ENCODE measurements around the gene PRR33.

The PRR33 gene

GRCh38 chr11:1931341-1932104, 39.8 kb upstream of the PRR33 start:
- Mint-ChIP-seq H3K27me3 (no peaks in the 10 kb centered on the region), H3K4me3 (no peak overlapping the region), H3K9me3 (no peaks in the 10 kb centered on the region), H3K4me1 (peaks cover 5% of the 10 kb centered on the region), H3K36me3 (no peaks in the 10 kb centered on the region), H3K27ac (no peak overlapping the region)

GRCh38 chr11:1930462-1930830, 38.8 kb upstream of the PRR33 start:
- Mint-ChIP-seq H3K4me1 (peaks cover 5% of the 10 kb centered on the region), H3K27me3 (no peaks in the 10 kb centered on the region), H3K9me3 (no peaks in the 10 kb centered on the region), H3K4me3 (no peak overlapping the region), H3K36me3 (no peaks in the 10 kb centered on the region), H3K27ac (no peak overlapping the region)

GRCh38 chr11:1929621-1930461, 38.1 kb upstream of the PRR33 start:
- Mint-ChIP-seq H3K36me3 (no peaks in the 10 kb centered on the region), H3K27ac (no peak overlapping the region), H3K27me3 (no peaks in the 10 kb centered on the region), H3K4me1 (peaks cover 5% of the 10 kb centered on the region), H3K4me3 (no peak overlapping the region), H3K9me3 (no peaks in the 10 kb centered on the region)

- H3K27ac Mint-ChIP-seq = no peak overlapping the region
- H3K36me3 Mint-ChIP-seq = no peaks in the 10 kb centered on the region
- H3K27me3 Mint-ChIP-seq = no peaks in the 10 kb centered on the region
- H3K4me3 Mint-ChIP-seq = no peak overlapping the region
- peaks cover 5% of the 10 kb centered on the region for H3K4me1 Mint-ChIP-seq
- no peaks in the 10 kb centered on the region for H3K9me3 Mint-ChIP-seq
Observed at GRCh38 chr11:1928891-1929541, 37.3 kb upstream of the PRR33 start.

- no peak overlapping the region for H3K27ac Mint-ChIP-seq
- peaks cover 5% of the 10 kb centered on the region for H3K4me1 Mint-ChIP-seq
- H3K4me3 Mint-ChIP-seq = no peak overlapping the region
- no peaks in the 10 kb centered on the region for H3K36me3 Mint-ChIP-seq
- no peaks in the 10 kb centered on the region for H3K9me3 Mint-ChIP-seq
- no peaks in the 10 kb centered on the region for H3K27me3 Mint-ChIP-seq
Observed at GRCh38 chr11:1928470-1928890, 36.8 kb upstream of the PRR33 start.

GRCh38 chr11:1927848-1928469, 36.3 kb upstream of the PRR33 start:
- H3K4me1 Mint-ChIP-seq = peaks cover 5% of the 10 kb centered on the region
- H3K4me3 Mint-ChIP-seq = no peak overlapping the region
- H3K9me3 Mint-ChIP-seq = no peaks in the 10 kb centered on the region
- no peak overlapping the region for H3K27ac Mint-ChIP-seq
- H3K27me3 Mint-ChIP-seq = no peaks in the 10 kb centered on the region
- H3K36me3 Mint-ChIP-seq = no peaks in the 10 kb centered on the region

GRCh38 chr11:1927026-1927847, 35.5 kb upstream of the PRR33 start:
- no peaks in the 10 kb centered on the region for H3K36me3 Mint-ChIP-seq
- peaks cover 5% of the 10 kb centered on the region for H3K4me1 Mint-ChIP-seq
- no peaks in the 10 kb centered on the region for H3K27me3 Mint-ChIP-seq
- H3K27ac Mint-ChIP-seq = no peak overlapping the region
- no peaks in the 10 kb centered on the region for H3K9me3 Mint-ChIP-seq
- H3K4me3 Mint-ChIP-seq = no peak overlapping the region

GRCh38 chr11:1926156-1927025, 34.7 kb upstream of the PRR33 start:
- Mint-ChIP-seq H3K27ac (no peak overlapping the region), H3K4me1 (peaks cover 5% of the 10 kb centered on the region), H3K27me3 (no peaks in the 10 kb centered on the region), H3K36me3 (no peaks in the 10 kb centered on the region), H3K9me3 (no peaks in the 10 kb centered on the region), H3K4me3 (no peak overlapping the region)

- no peak overlapping the region for H3K27ac Mint-ChIP-seq
- H3K4me3 Mint-ChIP-seq = no peak overlapping the region
- no peaks in the 10 kb centered on the region for H3K27me3 Mint-ChIP-seq
- peaks cover 4% of the 10 kb centered on the region for H3K4me1 Mint-ChIP-seq
- no peaks in the 10 kb centered on the region for H3K9me3 Mint-ChIP-seq
- no peaks in the 10 kb centered on the region for H3K36me3 Mint-ChIP-seq
Observed at GRCh38 chr11:1925373-1926155, 33.9 kb upstream of the PRR33 start.

- Mint-ChIP-seq H3K4me3 (no peak overlapping the region), H3K27me3 (no peaks in the 10 kb centered on the region), H3K27ac (no peak overlapping the region), H3K4me1 (no peaks in the 10 kb centered on the region), H3K36me3 (no peaks in the 10 kb centered on the region), H3K9me3 (no peaks in the 10 kb centered on the region)
Observed at GRCh38 chr11:1924646-1925372, 33.1 kb upstream of the PRR33 start.

- Mint-ChIP-seq H3K36me3 (no peaks in the 10 kb centered on the region), H3K4me3 (no peak overlapping the region), H3K27ac (no peak overlapping the region), H3K27me3 (no peaks in the 10 kb centered on the region), H3K4me1 (no peaks in the 10 kb centered on the region), H3K9me3 (no peaks in the 10 kb centered on the region)
Observed at GRCh38 chr11:1924181-1924580, 32.5 kb upstream of the PRR33 start.

- Mint-ChIP-seq H3K27me3 (no peaks in the 10 kb centered on the region), H3K4me3 (no peak overlapping the region), H3K9me3 (no peaks in the 10 kb centered on the region), H3K36me3 (no peaks in the 10 kb centered on the region), H3K27ac (no peak overlapping the region), H3K4me1 (no peaks in the 10 kb centered on the region)
Observed at GRCh38 chr11:1923201-1923956, 31.7 kb upstream of the PRR33 start.
